SKM-1 treated with dmso at 0.1 percent for 144 hours (cell line): Measurements from ENCODE around the gene RAB26.
"Not testable (repeated sequence)": the region's sequence is repeated elsewhere in the genome, so short reads cannot be mapped to it uniquely, and the experiment has no call there.

Source experiments
- DNase-seq: peaks from one replicate; lab custom pipeline; 2025; ENCODE audit not compliant: unreplicated experiment; lab: John Stamatoyannopoulos, UW

Gene RAB26

DNA sequence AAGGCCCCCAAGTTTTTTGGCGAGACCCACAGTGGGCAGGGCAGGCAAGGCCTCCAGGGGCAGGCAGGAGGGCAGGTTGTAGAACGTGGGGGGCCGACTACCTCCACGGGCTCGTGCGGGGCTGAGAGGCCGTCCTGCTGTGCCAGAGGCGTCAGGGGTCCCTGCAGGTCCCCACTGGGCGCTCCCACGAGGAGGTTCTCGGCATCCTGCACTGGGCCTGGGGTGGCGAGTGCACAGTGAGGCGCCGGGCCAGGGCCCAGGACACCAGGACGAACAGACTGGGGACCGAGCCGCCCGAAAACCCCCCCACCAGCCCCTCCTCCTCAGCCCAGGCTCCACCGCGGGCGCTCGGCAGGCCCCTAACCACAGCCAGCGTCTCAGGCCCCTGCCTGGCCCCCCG is 32.0 kb upstream of the RAB26 start:
- DNase-seq: not testable (repeated sequence)

GRCh38 chr16:2117341-2117740 is 31.1 kb upstream of the RAB26 start:
- DNase-seq: not testable (repeated sequence)

GRCh38 chr16:2117960-2118722 is 30.3 kb upstream of the RAB26 start:
- not testable (repeated sequence) for DNase-seq

- not testable (repeated sequence) for DNase-seq
Observed at GRCh38 chr16:2121325-2121724, 27.1 kb upstream of the RAB26 start.

DNA sequence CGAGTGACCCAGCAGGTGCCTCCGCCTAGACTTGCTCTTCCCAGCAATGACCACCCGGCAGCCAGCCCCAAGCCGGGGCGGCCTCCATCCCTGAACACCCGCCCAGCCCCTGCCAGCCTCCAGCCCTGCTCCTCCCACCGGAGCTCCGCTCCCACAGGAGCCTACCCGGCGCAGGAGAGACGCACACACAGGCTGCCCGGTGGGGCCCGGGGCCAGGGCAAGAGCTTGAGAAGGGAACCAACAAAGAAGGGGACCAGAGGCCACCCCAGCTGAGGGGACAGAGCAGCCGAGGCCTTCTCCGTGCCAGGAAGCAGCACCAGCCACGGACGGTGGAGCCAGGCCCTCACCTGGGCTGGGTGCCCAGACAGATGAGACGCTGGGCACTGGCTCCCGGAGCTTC is 26.6 kb upstream of the RAB26 start:
- DNase-seq: no peak

DNA sequence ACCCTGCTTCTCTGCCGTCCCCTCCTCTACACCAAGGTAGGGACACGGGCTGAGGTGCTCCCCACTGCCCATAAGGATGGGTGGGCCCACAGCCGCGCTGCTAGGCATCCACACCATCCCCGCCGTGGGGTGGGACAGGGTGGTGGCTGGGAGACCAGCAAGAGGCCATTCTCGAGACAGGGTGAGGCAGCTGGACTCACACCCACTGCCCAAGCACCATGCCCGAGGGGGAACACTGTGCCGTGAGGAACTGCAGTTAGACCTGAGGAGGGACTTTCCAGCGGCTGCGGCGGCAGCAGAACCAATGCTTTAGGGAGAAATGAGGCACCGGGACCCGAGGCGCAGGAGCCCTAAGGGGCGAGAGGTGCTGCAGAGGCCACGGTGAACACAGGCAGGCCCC is 26.0 kb upstream of the RAB26 start:
- no peak for DNase-seq

DNA sequence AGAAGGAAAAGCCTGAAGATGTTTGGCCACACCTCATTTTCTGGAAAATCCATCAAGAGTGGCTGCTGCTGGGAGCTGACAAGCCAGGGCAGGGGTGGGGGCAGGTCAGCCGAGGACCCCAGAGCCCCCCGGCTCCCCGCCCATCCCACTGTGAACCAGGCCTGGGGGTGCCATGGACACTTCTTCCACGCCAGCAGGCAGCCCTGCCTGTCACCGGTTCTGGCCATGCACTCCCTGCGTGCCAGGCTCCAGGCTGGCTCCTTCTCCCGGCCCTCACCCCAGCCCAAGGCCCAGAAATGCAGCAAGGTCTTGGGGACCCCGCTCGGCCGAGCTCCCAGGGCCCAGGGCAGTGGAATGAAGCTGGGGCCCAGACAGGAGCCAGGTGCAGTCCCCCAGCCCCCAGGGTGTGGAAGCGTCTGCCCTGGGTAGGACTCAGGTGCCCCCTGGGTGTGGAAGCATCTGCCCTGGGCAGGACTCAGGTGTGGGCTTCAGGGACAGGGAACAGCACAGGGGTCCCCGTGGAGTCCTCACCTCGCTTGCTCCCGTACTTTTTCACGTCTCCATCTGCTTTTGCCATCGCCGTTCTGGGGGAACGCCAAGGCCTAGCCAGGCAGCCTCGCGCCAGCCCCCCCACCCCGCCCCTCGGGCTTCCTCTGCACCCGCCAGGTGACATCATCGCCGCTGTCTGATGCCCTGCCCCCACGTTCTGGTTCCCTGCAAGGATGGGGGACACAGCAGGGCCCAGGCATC is 25.3 kb upstream of the RAB26 start:
- not testable (repeated sequence) for DNase-seq

GRCh38 chr16:2123706-2124376 is 24.6 kb upstream of the RAB26 start:
- DNase-seq: not testable (repeated sequence)

GRCh38 chr16:2124377-2124693 is 24.1 kb upstream of the RAB26 start:
- DNase-seq: not testable (repeated sequence)

DNA sequence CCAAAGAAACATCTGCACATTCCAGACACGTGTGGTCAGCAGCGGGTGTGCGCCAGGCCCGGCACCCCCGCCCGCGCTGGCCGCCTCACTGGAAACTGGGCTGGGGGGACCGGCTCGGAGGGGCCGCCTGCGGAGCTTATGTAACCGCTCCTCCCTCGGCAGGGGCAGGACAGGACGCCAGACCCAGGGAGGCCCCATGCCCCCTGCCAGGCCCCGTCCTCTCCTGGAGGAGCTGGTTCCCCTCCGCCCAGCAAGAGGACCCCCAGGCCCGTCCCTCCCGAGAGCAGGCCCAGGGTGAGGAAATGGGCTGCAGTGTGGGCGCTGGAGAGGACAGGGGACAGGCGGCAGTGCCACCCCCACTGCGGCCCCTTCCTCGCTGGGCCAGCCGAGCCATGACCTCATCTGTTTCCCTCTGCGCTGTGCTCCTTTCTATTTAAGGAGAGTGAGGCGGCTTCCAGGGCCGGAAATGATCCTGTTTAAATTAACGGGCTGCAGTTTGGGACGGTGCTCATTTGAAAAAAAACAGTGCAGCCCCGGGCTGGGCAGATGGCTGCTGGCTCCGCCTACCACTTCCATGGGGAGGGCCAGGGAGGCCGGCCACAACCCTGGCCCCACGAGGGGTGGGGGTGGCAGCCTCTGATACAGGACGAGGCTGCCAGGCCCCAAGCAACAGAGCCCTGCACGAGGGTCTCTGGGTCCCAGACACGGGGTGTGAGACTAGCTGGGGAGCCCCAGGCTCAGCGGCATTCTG is 23.6 kb upstream of the RAB26 start:
- DNase-seq: not testable (repeated sequence)

DNA sequence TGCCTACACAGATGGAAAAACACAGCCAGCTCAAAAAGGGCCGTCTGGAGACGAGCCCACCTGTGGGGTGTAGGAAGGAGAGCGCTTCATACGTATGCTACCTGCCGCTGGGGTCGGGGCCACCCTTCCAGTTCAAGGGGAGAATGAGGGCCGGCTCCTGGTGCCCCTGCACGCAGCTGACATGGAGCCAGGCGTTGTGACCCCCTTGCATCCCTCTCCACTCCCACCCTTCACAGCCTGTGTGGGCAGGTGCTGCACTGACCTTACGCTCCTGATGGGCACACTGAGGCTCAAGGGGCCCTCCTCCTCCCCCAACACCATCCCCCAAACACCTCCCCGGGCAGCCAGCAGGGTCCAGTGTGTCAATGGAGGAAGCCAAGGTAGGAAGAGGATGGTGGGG is 22.8 kb upstream of the RAB26 start:
- not testable (repeated sequence) for DNase-seq

- not testable (repeated sequence) for DNase-seq
Observed at GRCh38 chr16:2126161-2126743, 22.2 kb upstream of the RAB26 start.

DNA sequence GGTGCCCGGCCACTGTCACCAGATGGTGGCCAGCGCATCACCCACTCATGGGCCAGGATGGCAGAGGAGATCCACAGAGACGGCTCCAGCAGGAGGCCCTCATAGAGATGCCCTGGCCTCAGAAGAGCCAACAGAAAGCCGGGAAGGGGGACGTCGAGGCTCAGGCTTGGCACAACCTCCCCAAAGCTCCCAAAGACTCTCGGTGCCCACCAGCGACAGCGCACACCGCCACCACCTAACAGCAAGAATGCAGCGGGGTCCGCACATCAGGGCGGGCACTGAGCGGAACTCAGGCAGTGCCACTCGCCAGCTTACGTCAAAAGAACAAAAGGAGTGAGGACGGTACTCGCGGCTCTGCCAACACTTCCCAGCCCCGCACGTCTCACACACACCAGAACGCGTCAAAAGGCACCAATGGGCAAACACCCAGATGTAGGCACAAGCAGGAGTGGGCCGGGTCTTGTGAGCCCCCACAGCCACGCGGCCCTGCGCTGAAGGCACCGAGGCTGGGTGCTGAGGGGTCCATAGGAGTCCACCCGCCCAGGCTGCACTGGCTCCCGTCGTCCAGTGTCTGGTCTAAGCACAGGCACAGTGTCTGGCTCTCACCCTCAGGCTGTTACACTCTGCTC is 21.4 kb upstream of the RAB26 start:
- DNase-seq: not testable (repeated sequence)

DNA sequence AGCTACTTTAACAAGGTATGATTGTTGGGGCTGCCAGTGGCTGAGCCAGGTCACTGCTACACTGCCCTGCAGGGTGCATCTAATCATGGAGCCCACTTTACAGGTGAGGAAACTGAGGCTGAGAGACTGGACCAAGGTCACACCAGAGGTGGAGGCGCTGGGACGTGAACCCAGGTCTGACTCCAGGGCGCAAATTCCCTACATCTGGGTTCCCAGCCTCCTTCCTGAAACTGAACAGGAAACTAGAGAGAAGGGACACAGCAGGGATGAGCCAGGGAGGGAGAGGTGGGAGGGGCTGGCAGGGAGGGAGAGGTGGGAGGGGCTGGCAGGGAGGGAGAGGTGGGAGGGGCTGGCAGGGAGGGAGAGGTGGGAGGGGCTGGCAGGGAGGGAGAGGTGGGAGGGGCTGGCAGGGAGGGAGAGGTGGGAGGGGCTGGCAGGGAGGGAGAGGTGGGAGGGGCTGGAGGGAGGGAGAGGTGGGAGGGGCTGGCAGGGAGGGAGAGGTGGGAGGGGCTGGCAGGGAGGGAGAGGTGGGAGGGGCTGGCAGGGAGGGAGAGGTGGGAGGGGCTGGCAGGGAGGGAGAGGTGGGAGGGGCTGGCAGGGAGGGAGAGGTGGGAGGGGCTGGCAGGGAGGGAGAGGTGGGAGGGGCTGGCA is 20.7 kb upstream of the RAB26 start:
- DNase-seq: not testable (repeated sequence)

GRCh38 chr16:2129251-2129650 is 19.2 kb upstream of the RAB26 start:
- not testable (repeated sequence) for DNase-seq

GRCh38 chr16:2129890-2130447 is 18.5 kb upstream of the RAB26 start:
- DNase-seq: not testable (repeated sequence)

- DNase-seq: not testable (repeated sequence)
Observed at GRCh38 chr16:2133797-2134196, 14.6 kb upstream of the RAB26 start.

DNA sequence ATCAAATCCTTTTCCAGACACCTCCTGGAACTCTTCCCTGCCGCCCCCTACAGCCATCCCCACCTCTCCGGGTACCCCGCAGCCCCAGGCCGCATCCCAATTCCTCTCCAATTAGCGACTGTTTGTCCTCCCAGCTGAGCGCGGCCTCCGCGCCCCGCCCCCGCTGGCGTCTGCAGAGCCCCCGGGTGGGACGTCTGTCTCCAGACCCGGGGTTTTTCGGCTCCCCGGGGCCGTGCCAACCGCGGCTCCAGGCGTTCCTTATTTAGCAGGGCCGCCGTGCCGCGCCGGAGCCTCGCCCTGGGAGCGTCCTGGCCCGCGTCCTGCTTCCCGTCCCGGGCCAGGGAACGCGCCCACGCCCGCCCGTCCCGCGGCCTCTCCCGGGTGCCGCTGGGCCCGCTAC is 13.4 kb upstream of the RAB26 start:
- DNase-seq: not testable (repeated sequence)

DNA sequence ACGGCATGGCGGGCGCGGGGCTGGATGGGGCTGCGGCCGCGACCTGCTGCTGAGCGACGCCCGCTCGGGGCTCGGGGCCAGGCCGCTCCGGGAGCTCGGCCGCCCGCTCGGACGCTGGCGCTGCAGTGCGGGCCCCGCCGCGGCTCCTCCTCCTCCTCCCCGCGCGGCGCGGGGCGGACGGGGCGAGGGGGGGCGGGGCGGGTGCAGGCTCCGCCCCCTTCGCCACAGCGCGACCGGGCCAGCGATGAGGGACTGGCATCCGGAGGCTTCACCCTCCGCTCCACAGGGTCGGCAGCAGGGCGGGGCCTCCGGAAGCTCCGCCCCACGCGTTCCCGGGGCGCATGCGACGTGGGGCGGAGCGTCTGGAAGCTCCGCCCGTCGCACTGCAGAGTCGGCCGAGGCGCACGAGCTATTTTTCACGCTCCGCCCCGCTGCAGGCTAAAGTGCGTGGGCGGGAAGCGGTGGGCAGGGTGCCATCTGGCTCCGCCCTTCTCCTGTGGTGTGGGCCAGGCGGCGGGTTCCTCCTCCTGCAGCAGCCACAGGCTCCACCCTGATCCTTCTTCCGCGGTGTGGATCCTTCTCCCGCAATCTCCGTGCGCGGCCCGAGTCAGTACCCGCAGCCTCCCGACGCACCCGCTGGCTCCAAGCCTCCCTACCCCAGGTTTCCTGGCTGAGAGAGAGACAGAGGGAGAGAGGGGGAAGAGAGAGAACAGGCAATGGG is 12.5 kb upstream of the RAB26 start, which contains the start of gene PKD1:
TSS of gene PKD1 (minus strand) at position 129 of the 721 bp plus-strand sequence. CDS start 209 bp downstream, outside the sequence.
- peak; percentile 82 for DNase-seq
